ENCODE data around the gene RO60.
"Not testable (repeated sequence)": the region's sequence is repeated elsewhere in the genome, so short reads cannot be mapped to it uniquely, and the experiment has no call there.

RO60 gene

GRCh38 chr1:193059282-193060114 lies at the start of gene RO60, which contains the start of gene UCHL5:
Gene RO60, plus strand, starts transcription at chr1:193059612. Its CDS starts 9,443 bp downstream, at chr1:193069055.
Gene UCHL5, minus strand, starts transcription at chr1:193059360. Its CDS starts 100 bp downstream, at chr1:193059260.
- DNase-seq, result peak; percentile 96 to 97

GRCh38 chr1:193011406-193011805 lies 48.0 kb upstream of the RO60 start:
- DNase-seq, result no peak

- DNase-seq, result no peak
Measured at GRCh38 chr1:193013005-193013404, 46.4 kb upstream of the RO60 start.

- DNase-seq, result no peak
Measured at GRCh38 chr1:193013707-193014106, 45.7 kb upstream of the RO60 start.

GRCh38 chr1:193014400-193014799 lies 45.0 kb upstream of the RO60 start:
- no peak for DNase-seq

GRCh38 chr1:193016788-193017187 lies 42.6 kb upstream of the RO60 start:
- DNase-seq, result no peak

GRCh38 chr1:193019442-193020026 lies 39.9 kb upstream of the RO60 start:
- peak; percentile 39 to 60 for DNase-seq

- no peak for DNase-seq
Measured at GRCh38 chr1:193025218-193025617, 34.2 kb upstream of the RO60 start.

- DNase-seq, result no peak
Measured at GRCh38 chr1:193030280-193030679, 29.1 kb upstream of the RO60 start.

GRCh38 chr1:193031431-193031830 lies 28.0 kb upstream of the RO60 start:
- peak; percentile 16 to 33 for DNase-seq

- DNase-seq, result not testable (repeated sequence)
Measured at GRCh38 chr1:193032643-193033427, 26.6 kb upstream of the RO60 start.

GRCh38 chr1:193033610-193034009 lies 25.8 kb upstream of the RO60 start:
- DNase-seq, result no peak

- no peak for DNase-seq
Measured at GRCh38 chr1:193036337-193037047, 22.9 kb upstream of the RO60 start.

- DNase-seq, result no peak
Measured at GRCh38 chr1:193040011-193040410, 19.4 kb upstream of the RO60 start.

- DNase-seq, result no peak
Measured at GRCh38 chr1:193042766-193043691, 16.4 kb upstream of the RO60 start.

- not testable (repeated sequence) for DNase-seq
Measured at GRCh38 chr1:193048913-193049312, 10.5 kb upstream of the RO60 start.

GRCh38 chr1:193054169-193054675 lies 5.2 kb upstream of the RO60 start:
- no peak for DNase-seq

- DNase-seq, result peak; percentile 58 to 71
Measured at GRCh38 chr1:193058529-193059281, 707 bp upstream of the RO60 start.

GRCh38 chr1:193060115-193060403 lies 647 bp downstream of the RO60 start:
- no peak for DNase-seq

GRCh38 chr1:193060406-193060805 lies 994 bp downstream of the RO60 start:
- no peak for DNase-seq

- peak; percentile 43 to 52 for DNase-seq
Measured at GRCh38 chr1:193060938-193061337, 1.5 kb downstream of the RO60 start.
